Epithelial cell of proximal tubule (primary cell): ENCODE measurements around the gene SPEM1. TPM values are rescaled to one million over a fixed set of nuclear protein-coding genes. Genes with fewer than 3 reads are reported as not detected.

Experiments used
- DNase-seq: peaks from one replicate; pipeline ENCODE4 v3.0.0-alpha.2; 2011; ENCODE audit warnings: low read depth
- H3K4me3 ChIP-seq: 2 replicates; pipeline ENCODE4 v1.5.1; 2011; ENCODE audit warnings: low read depth, mild to moderate bottlenecking, low read length
- total RNA-seq: library from RNA; depleted of rRNA; stranded (reverse); fragments of >200 nt; gene quantifications from 2 replicates; pipeline ENCODE4 v1.2.3, GENCODE V29; 2015
- TF ChIP-seq, protein P1 (sequence below): conservative IDR thresholded peaks from 2 replicates; pipeline ENCODE4 v1.5.1; 2012; ENCODE audit warnings: low read depth, mild to moderate bottlenecking, low read length

SPEM1 gene
- total RNA-seq, 1 donor from 2014 or later = not detected

DNA sequence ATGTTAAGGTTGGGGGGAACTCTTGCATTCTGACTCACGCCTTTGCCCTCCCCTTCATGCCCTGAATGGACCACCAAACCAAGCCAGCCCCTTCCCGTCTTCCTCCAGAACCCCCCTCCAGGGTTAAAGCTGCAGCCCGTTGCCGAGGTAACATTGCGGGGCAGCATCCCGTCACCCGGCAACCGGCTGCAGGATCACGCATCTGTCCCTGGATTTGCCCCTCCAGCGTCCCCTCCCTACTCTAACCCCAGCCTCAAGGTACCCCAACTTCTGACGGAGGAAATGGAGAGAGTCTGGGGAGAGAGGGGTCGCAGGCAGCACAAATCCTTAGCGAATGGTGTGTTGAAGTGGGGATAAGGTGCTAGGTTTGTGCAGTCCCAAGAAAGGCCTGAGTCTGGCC lies 13.0 kb upstream of the SPEM1 start:
- TF ChIP-seq, protein P1, sequence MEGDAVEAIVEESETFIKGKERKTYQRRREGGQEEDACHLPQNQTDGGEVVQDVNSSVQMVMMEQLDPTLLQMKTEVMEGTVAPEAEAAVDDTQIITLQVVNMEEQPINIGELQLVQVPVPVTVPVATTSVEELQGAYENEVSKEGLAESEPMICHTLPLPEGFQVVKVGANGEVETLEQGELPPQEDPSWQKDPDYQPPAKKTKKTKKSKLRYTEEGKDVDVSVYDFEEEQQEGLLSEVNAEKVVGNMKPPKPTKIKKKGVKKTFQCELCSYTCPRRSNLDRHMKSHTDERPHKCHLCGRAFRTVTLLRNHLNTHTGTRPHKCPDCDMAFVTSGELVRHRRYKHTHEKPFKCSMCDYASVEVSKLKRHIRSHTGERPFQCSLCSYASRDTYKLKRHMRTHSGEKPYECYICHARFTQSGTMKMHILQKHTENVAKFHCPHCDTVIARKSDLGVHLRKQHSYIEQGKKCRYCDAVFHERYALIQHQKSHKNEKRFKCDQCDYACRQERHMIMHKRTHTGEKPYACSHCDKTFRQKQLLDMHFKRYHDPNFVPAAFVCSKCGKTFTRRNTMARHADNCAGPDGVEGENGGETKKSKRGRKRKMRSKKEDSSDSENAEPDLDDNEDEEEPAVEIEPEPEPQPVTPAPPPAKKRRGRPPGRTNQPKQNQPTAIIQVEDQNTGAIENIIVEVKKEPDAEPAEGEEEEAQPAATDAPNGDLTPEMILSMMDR = no peak
- no peak for DNase-seq
- no peak overlapping the region for H3K4me3 ChIP-seq

DNA sequence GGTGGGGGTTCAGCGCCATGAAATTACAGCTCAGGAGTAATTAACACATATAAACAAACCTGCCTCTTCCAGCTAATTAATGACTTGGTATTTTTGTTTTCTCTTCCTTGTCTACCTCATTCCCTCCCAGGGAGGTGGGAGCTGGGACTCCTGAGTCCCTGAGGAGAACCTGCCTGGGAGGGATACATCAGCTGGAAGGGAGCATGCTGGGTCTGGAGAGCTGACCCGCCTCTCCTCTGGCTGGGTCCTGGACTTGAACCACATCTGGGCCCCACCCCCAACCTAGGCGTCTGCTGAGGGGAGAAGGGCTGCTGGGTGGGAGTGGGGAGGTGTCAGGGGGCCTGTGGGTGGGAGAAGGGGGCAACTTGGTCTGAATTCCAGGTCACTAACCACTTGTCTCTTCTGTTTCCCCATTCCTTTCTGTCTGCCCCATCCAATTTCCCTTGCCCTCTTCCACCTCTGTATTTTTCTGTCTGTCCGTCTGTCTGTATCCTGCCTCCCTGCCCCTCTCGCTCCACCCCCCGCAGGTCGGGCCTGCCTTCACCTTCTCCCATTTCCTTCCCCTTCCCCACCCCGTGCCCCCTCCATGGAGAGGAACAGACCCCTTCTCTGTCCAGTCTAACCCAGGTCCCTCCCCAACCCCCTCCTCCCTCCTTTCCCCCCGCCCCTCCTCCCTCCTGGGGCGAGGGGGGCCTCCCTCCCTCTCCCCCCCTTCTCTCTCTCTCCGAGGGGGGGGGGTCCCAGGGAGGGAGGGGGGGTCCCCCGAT lies 12.5 kb upstream of the SPEM1 start, which contains the start of gene NLGN2:
Gene NLGN2, plus strand, starts transcription at position 361 of the 767 bp plus-strand sequence. CDS start 411 bp downstream, outside the sequence.
- TF ChIP-seq, protein P1 = no peak
- no peak for DNase-seq
- no peak within 1 kb of the TSS for H3K4me3 ChIP-seq

DNA sequence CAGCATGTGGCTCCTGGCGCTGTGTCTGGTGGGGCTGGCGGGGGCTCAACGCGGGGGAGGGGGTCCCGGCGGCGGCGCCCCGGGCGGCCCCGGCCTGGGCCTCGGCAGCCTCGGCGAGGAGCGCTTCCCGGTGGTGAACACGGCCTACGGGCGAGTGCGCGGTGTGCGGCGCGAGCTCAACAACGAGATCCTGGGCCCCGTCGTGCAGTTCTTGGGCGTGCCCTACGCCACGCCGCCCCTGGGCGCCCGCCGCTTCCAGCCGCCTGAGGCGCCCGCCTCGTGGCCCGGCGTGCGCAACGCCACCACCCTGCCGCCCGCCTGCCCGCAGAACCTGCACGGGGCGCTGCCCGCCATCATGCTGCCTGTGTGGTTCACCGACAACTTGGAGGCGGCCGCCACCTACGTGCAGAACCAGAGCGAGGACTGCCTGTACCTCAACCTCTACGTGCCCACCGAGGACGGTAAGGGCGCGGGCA lies 11.8 kb upstream of the SPEM1 start:
- no peak overlapping the region for H3K4me3 ChIP-seq
- TF ChIP-seq, protein P1 = no peak
- no peak for DNase-seq

DNA sequence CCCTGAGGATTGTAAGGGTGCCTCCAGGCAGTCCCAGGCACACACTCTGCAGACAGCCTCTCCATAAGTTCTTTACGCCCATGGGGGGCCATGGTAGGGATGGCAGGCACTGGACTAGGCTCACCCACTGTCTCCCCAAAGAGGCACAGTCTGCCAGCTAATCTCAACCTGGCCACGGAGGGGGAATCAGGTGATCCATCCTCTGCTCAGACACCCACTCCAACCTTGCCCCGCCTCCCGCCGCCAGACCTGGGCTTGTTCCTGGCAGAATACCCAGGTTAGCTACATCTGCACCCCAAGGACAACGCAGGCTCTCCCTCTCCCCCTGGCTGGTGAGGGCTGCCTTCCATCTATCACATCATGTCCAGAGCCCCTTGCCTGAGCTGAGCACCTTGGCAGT lies 11.3 kb upstream of the SPEM1 start:
- no peak for DNase-seq
- H3K4me3 ChIP-seq = no peak overlapping the region
- TF ChIP-seq, protein P1 = no peak

DNA sequence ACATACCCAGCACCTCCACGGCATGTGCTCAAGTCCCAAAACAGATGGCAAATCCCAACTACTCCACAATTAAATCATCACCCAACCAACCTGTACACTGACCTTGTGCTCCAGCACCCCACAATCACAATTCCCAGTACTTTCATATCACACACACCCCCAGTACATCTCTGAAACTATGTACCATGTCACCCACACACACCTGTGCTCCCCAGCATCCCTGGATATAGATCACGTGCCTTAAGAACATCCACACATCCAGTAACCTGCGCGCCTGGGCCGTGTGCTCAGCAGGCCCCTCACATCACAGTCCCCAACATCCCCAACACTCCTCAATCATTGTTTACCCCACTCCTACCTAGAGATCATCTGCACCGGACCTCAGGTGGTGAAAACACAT lies 10.4 kb upstream of the SPEM1 start:
- TF ChIP-seq, protein P1 = no peak
- no peak for DNase-seq
- no peak overlapping the region for H3K4me3 ChIP-seq

DNA sequence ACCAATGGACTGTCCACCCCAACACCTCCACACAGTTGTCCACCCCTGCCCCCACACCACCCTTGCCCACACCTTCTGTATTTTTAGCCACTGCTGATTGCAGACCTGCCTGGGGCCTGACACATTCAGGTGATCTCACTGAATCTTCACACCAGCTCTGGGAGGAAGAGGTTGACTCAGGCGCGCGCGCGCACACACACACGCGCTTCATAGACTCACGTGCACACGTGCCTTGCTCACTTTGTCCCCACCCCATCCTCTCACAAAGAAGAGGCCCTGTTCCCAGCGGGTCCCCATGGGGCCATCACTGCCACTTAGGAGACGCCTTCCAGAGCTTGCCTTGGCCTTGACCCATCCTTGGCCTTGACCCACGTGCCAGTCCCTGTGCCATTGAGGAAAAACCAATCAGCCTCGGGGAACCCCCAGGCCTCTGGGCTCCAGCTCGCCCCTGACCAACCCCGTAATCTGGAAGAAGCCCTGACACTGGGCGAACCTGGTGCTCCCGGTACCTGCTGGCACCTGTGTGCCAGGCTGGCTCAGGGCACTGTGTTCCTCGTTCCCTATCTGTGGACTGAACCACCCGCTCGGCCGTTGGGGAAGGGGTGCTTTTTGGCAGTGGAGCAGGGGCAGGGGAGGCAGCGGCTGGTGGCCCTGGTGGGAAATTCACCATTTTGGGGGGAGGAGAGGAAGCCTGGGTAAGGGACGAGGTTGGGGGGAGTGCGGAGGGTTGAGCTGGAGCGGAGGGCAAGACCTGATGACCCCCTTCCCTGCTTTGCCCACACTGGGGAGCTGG lies 9.3 kb upstream of the SPEM1 start:
- TF ChIP-seq, protein P1 = no peak
- DNase-seq = no peak
- H3K4me3 ChIP-seq = no peak overlapping the region
